T-cell (primary cell): ENCODE data around the gene TTYH3. TPM values are rescaled to one million over a fixed set of nuclear protein-coding genes. Genes with fewer than 3 reads are reported as not detected.

Experiments
- ATAC-seq, 4 experiments: fragments of 200-7000 bp in 3 of 4; fragments of 150-1000 bp in 1 of 4; cut with Tn5 transposase; replicated peaks in 1 of 4; 1 replicate in 3 of 4; 2 replicates in 1 of 4; pipeline ENCODE4 v1.10.0; 2021; ENCODE audit warnings: moderate library complexity in 3 of 4, mild to moderate bottlenecking in 2 of 4, moderate number of reproducible peaks in 1 of 4
- CTCF ChIA-PET, 2 donors: fragments of 300-600 bp; sonication (Branson Sonifier 250); formaldehyde crosslinking; loops; one replicate each; lab custom pipeline; 2022; ENCODE audit warnings: antibody characterized with exemption in 2 of 2; lab: Charles Lee
- POLR2A ChIA-PET, 2 donors: fragments of 300-600 bp; sonication (Branson Sonifier 250); formaldehyde crosslinking; loops; one replicate each; lab custom pipeline; 2022; ENCODE audit warnings: antibody characterized with exemption in 2 of 2; lab: Charles Lee
- DNase-seq, 35 experiments: peaks; one replicate each; pipeline versions ENCODE4 v3.0.0 to v3.0.0-alpha.2; 2013 to 2023
- H3K27ac ChIP-seq: one replicate; pipeline ENCODE4 v1.5.1; 2013; ENCODE audit warnings: low read length
- H3K27me3 ChIP-seq, 2 experiments: replicated peaks in 1 of 2; 1 replicate in 1 of 2; 2 replicates in 1 of 2; pipeline versions ENCODE4 v1.6.1 to v1.7.0; 2013; ENCODE audit warnings: low read length in 1 of 2, mixed read lengths in 1 of 2; ENCODE audit not compliant: control insufficient read depth in 2 of 2, insufficient read depth in 2 of 2; ENCODE audit errors: extremely low read depth in 1 of 2
- H3K36me3 ChIP-seq, 2 donors: 1 replicate in 1 of 2; 2 replicates in 1 of 2; pipeline versions ENCODE4 v1.6.1 to v1.7.0; 2013; ENCODE audit warnings: low read length in 1 of 2; ENCODE audit not compliant: control insufficient read depth in 2 of 2, insufficient read depth in 1 of 2; ENCODE audit errors: extremely low read depth in 1 of 2
- H3K4me1 ChIP-seq, 2 experiments: 1 replicate in 1 of 2; 2 replicates in 1 of 2; pipeline versions ENCODE4 v1.6.1 to v1.7.0; 2013; ENCODE audit warnings: low read length in 2 of 2, mixed read lengths in 1 of 2; ENCODE audit not compliant: insufficient read depth in 2 of 2, control insufficient read depth in 1 of 2; ENCODE audit errors: extremely low read depth in 1 of 2
- H3K4me3 ChIP-seq, 2 donors: 1 replicate in 1 of 2; 2 replicates in 1 of 2; pipeline versions ENCODE4 v1.5.1 to v1.7.0; 2013; ENCODE audit warnings: mild to moderate bottlenecking in 2 of 2, low read length in 1 of 2, moderate library complexity in 1 of 2; ENCODE audit not compliant: control insufficient read depth in 1 of 2; ENCODE audit errors: extremely low read depth in 1 of 2
- H3K9me3 ChIP-seq: 2 replicates; pipeline ENCODE4 v1.7.0; 2013
- H3K27ac Mint-ChIP-seq, 2 donors: one replicate each; pipeline ENCODE4 v1.8.0; 2020 to 2021; ENCODE audit warnings: mild to moderate bottlenecking in 2 of 2, mixed read lengths in 2 of 2
- H3K27me3 Mint-ChIP-seq, 2 donors: one replicate each; pipeline ENCODE4 v1.8.0; 2021 to 2022; ENCODE audit warnings: mixed read lengths in 2 of 2
- H3K36me3 Mint-ChIP-seq: one replicate; pipeline ENCODE4 v1.8.0; 2021; ENCODE audit warnings: mixed read lengths
- H3K4me1 Mint-ChIP-seq, 3 donors: one replicate each; pipeline ENCODE4 v1.8.0; 2020 to 2022; ENCODE audit warnings: mixed read lengths in 3 of 3, mild to moderate bottlenecking in 1 of 3
- H3K4me3 Mint-ChIP-seq, 3 donors: one replicate each; pipeline ENCODE4 v1.8.0; 2020 to 2022; ENCODE audit warnings: mild to moderate bottlenecking in 3 of 3, mixed read lengths in 3 of 3, moderate library complexity in 3 of 3
- H3K9me3 Mint-ChIP-seq, 3 donors: one replicate each; pipeline ENCODE4 v1.8.0; 2020 to 2022; ENCODE audit warnings: mixed read lengths in 3 of 3
- WGBS: methylation state at CpG from one replicate; pipeline ENCODE4 v1.1.5; 2013; ENCODE audit warnings: missing lambda C conversion rate; ENCODE audit not compliant: insufficient coverage; 5-methylcytosine and 5-hydroxymethylcytosine counted together
- total RNA-seq, 35 experiments: library from RNA in 6 of 35; stranded (reverse) in 6 of 35; fragments of 120-200 nt in 1 of 35; gene quantifications; one replicate each; pipeline versions ENCODE4 v1.2.1 to v1.2.4 and lab custom pipeline; 2013 to 2026

The TTYH3 gene
- total RNA-seq, 5 donors from 2014 or later (not counting 1 experiment from before 2014, with no cell fraction given), result 11.5 to 17.7 (median 14.5) TPM

GRCh38 chr7:2621061-2621828 lies 10.5 kb upstream of the TTYH3 start:
- no peak for ATAC-seq
- H3K4me3 Mint-ChIP-seq, result no peak overlapping the region
- no peaks in the 10 kb centered on the region for H3K4me1 Mint-ChIP-seq
- H3K9me3 ChIP-seq, result no peaks in the 10 kb centered on the region
- peaks cover 0 to 12% of the 10 kb centered on the region in 2 experiments for H3K27me3 ChIP-seq
- CTCF ChIA-PET, result no interaction called here
- no peak overlapping the region for H3K4me3 ChIP-seq
- no peaks in the 10 kb centered on the region for H3K4me1 ChIP-seq
- 91% methylated on average over 15 of the region's 23 CpGs for WGBS
- no peak for DNase-seq
- POLR2A ChIA-PET, result no interaction called here
- no peaks in the 10 kb centered on the region for H3K27me3 Mint-ChIP-seq
- no peaks in the 10 kb centered on the region for H3K9me3 Mint-ChIP-seq
- H3K27ac ChIP-seq, result no peak overlapping the region
- no peaks in the 10 kb centered on the region for H3K36me3 Mint-ChIP-seq
- H3K27ac Mint-ChIP-seq, result no peak overlapping the region
- H3K36me3 ChIP-seq, result no peaks in the 10 kb centered on the region

DNA sequence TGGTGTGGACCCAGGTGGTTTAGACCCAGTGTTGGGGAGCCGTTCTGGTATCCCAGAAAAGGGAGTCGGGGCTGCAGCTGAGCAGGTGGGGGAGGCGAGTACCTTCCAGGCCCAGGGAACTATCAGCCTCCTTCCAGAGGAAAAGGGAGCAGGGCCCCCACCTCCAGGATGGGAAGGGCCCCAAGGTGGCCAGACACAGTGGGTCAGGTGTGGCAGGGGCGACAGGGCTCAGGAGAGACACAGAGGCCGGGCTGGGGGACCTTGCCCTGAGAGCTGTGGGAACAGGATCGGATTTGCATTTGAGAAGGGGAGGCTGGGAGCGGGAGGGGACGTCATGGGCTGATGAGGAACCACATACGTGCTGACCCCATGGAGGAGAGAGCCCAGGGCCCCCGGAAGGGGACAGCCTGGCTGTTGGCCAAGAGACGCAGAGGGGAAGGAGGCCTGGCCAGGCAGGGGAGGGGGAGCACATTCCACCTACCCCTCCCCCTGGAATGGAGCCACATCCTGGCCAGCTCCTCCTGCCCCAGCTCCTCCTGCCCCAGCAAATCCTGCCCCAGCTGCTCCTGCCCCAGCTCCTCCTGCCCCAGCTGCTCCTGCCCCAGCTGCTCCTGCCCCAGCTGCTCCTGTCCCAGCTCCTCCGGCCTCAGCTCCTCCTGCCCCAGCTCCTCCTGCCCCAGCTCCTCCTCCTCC lies 9.7 kb upstream of the TTYH3 start:
- Histone ChIP-seq H3K4me3 (no peak overlapping the region), H3K9me3 (no peaks in the 10 kb centered on the region), H3K27ac (no peak overlapping the region), H3K27me3 (peaks cover 0 to 20% of the 10 kb centered on the region in 2 experiments), H3K36me3 (no peaks in the 10 kb centered on the region), H3K4me1 (no peaks in the 10 kb centered on the region)
- Mint-ChIP-seq H3K27ac (no peak overlapping the region), H3K27me3 (no peaks in the 10 kb centered on the region), H3K4me3 (no peak overlapping the region), H3K9me3 (no peaks in the 10 kb centered on the region), H3K4me1 (no peaks in the 10 kb centered on the region), H3K36me3 (no peaks in the 10 kb centered on the region)
- ChIA-PET CTCF (no interaction called here), POLR2A (no interaction called here)
- DNase-seq (no peak), ATAC-seq (no peak)
- WGBS, result 74% methylated on average over 4 of the region's 12 CpGs

GRCh38 chr7:2622869-2623697 lies 8.7 kb upstream of the TTYH3 start:
- H3K4me1 ChIP-seq, result no peaks in the 10 kb centered on the region
- no peaks in the 10 kb centered on the region for H3K9me3 Mint-ChIP-seq
- CTCF ChIA-PET, result no interaction called here
- no peak overlapping the region for H3K27ac Mint-ChIP-seq
- ATAC-seq, result no peak
- H3K27me3 ChIP-seq, result peaks cover 0 to 20% of the 10 kb centered on the region in 2 experiments
- no peaks in the 10 kb centered on the region for H3K9me3 ChIP-seq
- DNase-seq, result no peak
- no peak overlapping the region for H3K4me3 Mint-ChIP-seq
- 66% methylated on average over 14 of the region's 19 CpGs for WGBS
- H3K4me1 Mint-ChIP-seq, result no peaks in the 10 kb centered on the region
- no peaks in the 10 kb centered on the region for H3K36me3 ChIP-seq
- H3K36me3 Mint-ChIP-seq, result no peaks in the 10 kb centered on the region
- H3K27ac ChIP-seq, result no peak overlapping the region
- no peaks in the 10 kb centered on the region for H3K27me3 Mint-ChIP-seq
- H3K4me3 ChIP-seq, result no peak overlapping the region
- POLR2A ChIA-PET, result no interaction called here

DNA sequence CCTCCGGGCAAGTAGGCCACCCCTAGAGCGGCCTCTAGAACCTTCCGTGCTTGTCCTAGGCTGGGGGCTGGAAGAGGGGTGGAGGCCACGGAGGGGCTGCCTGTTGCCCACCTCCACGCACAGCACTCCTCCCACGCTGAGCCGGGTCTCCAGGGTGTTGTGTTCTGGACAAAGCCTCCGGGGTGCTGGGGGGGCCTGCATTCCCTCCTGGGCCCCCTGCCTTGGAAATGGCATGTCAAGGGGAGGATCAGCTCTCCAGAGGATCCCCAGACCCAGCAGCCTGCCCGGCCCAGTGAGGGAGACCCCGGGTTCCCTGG lies 8.1 kb upstream of the TTYH3 start:
- Histone ChIP-seq H3K4me3 (no peak overlapping the region), H3K36me3 (no peaks in the 10 kb centered on the region), H3K27me3 (peaks cover 0 to 20% of the 10 kb centered on the region in 2 experiments), H3K9me3 (no peaks in the 10 kb centered on the region), H3K27ac (no peak overlapping the region), H3K4me1 (no peaks in the 10 kb centered on the region)
- ChIA-PET CTCF (no interaction called here), POLR2A (no interaction called here)
- H3K27me3 Mint-ChIP-seq, result no peaks in the 10 kb centered on the region
- no peaks in the 10 kb centered on the region for H3K4me1 Mint-ChIP-seq
- ATAC-seq (no peak), DNase-seq (no peak)
- H3K9me3 Mint-ChIP-seq, result no peaks in the 10 kb centered on the region
- H3K36me3 Mint-ChIP-seq, result no peaks in the 10 kb centered on the region
- WGBS, result 86% methylated on average over 6 of the region's 10 CpGs
- H3K4me3 Mint-ChIP-seq, result no peak overlapping the region
- no peak overlapping the region for H3K27ac Mint-ChIP-seq

DNA sequence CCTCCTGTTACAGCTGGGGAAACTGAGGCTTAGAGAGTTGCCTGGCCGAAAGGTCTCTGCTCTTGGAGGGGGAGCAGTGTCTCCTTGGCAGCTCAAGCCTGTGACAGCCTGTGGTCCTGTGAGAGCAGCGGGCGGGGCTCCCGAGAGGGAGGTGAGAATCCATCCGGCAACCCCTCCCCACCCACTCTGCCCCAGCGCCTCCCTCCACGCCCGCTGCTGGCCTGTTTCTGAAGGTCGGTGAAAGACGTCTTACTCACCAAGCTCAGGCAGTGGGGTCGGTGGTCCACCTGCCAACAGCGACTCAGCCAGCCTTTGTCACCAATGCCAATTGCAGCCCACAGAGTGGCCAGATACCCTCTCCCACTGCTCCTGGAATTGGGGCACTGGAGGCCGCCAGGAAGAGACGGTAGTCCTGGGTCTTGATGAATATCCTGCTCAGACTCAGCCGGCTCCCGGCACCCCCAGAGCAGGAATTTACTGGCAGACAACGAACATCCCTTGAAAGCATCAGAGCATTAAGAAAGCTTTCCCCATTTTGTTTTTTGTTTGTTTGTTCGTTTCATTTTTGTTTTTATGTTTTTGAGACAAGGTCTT lies 7.4 kb upstream of the TTYH3 start:
- H3K36me3 Mint-ChIP-seq, result no peaks in the 10 kb centered on the region
- ATAC-seq (no peak), DNase-seq (no peak)
- Histone ChIP-seq H3K27me3 (peaks cover 0 to 20% of the 10 kb centered on the region in 2 experiments), H3K27ac (no peak overlapping the region), H3K36me3 (no peaks in the 10 kb centered on the region), H3K9me3 (no peaks in the 10 kb centered on the region), H3K4me3 (no peak overlapping the region), H3K4me1 (no peaks in the 10 kb centered on the region)
- no peaks in the 10 kb centered on the region for H3K4me1 Mint-ChIP-seq
- H3K4me3 Mint-ChIP-seq, result no peak overlapping the region
- CTCF ChIA-PET, result interaction anchor here in 1 of 2 donors (0.7 kb wide), 1 partner anchor 32 kb away, joined by 5 read pairs; no protein-coding TSS in a partner anchor
- H3K27ac Mint-ChIP-seq, result no peak overlapping the region
- no peaks in the 10 kb centered on the region for H3K9me3 Mint-ChIP-seq
- H3K27me3 Mint-ChIP-seq, result no peaks in the 10 kb centered on the region
- POLR2A ChIA-PET, result interaction anchor here in 1 of 2 donors (0.6 kb wide), 1 partner anchor 81 kb away, joined by 8 read pairs; no protein-coding TSS in a partner anchor
- 86% methylated on average over 10 of the region's 18 CpGs for WGBS

DNA sequence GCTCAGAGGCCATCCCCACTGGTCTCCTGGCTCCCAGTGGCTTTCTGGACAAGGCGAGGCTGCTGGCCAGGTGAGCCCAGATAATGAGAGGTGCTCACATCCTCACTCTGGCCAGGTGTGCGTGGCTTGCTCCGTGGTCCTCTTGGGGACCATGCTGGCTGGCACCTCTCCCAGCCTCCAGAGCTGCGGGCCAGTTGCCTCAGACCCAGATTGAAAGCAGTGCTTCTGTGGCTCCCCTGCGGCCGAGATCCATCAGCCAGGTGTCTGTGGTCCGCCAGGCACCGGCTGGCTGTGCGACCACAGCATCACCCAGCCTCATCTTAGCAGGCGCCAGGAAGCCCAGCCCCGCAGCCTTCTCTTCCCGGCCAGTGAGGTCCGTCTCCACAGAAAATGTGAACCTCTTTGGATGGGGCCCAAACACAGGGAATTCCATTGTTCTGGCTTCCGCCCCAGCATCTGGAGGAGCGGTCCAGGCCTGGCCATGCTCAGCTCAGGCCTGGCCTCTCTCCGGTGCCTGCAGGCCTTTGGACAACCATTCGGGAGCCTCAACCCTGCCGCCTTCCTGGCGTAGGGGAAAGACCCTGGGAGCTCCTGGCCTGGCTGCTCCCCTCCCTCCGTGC lies 5.2 kb upstream of the TTYH3 start:
- DNase-seq (no peak), ATAC-seq (no peak)
- Mint-ChIP-seq H3K36me3 (no peaks in the 10 kb centered on the region), H3K27ac (no peak overlapping the region), H3K27me3 (no peaks in the 10 kb centered on the region), H3K4me1 (peaks cover 4 to 6% (median 5%) of the 10 kb centered on the region in 3 donors), H3K9me3 (no peaks in the 10 kb centered on the region), H3K4me3 (no peak overlapping the region)
- H3K36me3 ChIP-seq, result no peaks in the 10 kb centered on the region
- CTCF ChIA-PET, result no interaction called here
- POLR2A ChIA-PET, result no interaction called here
- H3K27me3 ChIP-seq, result peaks cover 0 to 30% of the 10 kb centered on the region in 2 experiments
- H3K9me3 ChIP-seq, result no peaks in the 10 kb centered on the region
- WGBS, result 64% methylated on average over 18 of the region's 20 CpGs
- H3K27ac ChIP-seq, result no peak overlapping the region
- H3K4me3 ChIP-seq, result no peak overlapping the region
- peaks cover 0 to 6% of the 10 kb centered on the region in 2 experiments for H3K4me1 ChIP-seq
